Activated CD4-positive, alpha-beta T cell treated with anti-CD3 and anti-CD28 coated beads for 36 hours (primary cell): ENCODE results near the gene ZNF197. TPM values are rescaled to one million over a fixed set of nuclear protein-coding genes. Genes with fewer than 3 reads are reported as not detected.
"Not testable (repeated sequence)": the region's sequence is repeated elsewhere in the genome, so short reads cannot be mapped to it uniquely, and the experiment has no call there.

Source experiments
- ATAC-seq: fragments of 200-7000 bp; cut with Tn5 transposase; one replicate; pipeline ENCODE4 v1.10.0; 2021; ENCODE audit warnings: mild to moderate bottlenecking, moderate library complexity
- CTCF ChIA-PET: fragments of 350-600 bp; sonication (Branson Sonifier 250); formaldehyde crosslinking; loops from one replicate; lab custom pipeline; 2021; ENCODE audit warnings: antibody characterized with exemption; lab: Charles Lee
- POLR2A ChIA-PET: fragments of 350-600 bp; sonication (Branson Sonifier 250); formaldehyde crosslinking; loops from one replicate; lab custom pipeline; 2021; ENCODE audit warnings: antibody characterized with exemption, inconsistent platforms; lab: Charles Lee
- DNase-seq: peaks from one replicate; pipeline ENCODE4 v3.0.0-alpha.2; 2020
- H3K27ac Mint-ChIP-seq: one replicate; pipeline ENCODE4 v1.8.0; 2021; ENCODE audit warnings: mixed read lengths
- H3K27me3 Mint-ChIP-seq: one replicate; pipeline ENCODE4 v1.8.0; 2021; ENCODE audit warnings: mixed read lengths
- H3K36me3 Mint-ChIP-seq: one replicate; pipeline ENCODE4 v1.8.0; 2021; ENCODE audit warnings: low read depth, mixed read lengths
- H3K4me1 Mint-ChIP-seq: one replicate; pipeline ENCODE4 v1.8.0; 2021; ENCODE audit warnings: mixed read lengths
- H3K4me3 Mint-ChIP-seq: one replicate; pipeline ENCODE4 v1.8.0; 2021; ENCODE audit warnings: mild to moderate bottlenecking, moderate library complexity, mixed read lengths
- H3K9me3 Mint-ChIP-seq: one replicate; pipeline ENCODE4 v1.8.0; 2021; ENCODE audit warnings: low read depth, mixed read lengths
- intact Hi-C, 2 experiments: fragments of 100-400 bp; cut with DNase I in 1 of 2; cut with micrococcal nuclease in 1 of 2; formaldehyde crosslinking; loops; one replicate each; pipeline versions ENCODE4 v1.14.2 to v1.15.1; 2022 to 2024; cut with DNase I, micrococcal nuclease
- total RNA-seq, 2 experiments: library from RNA; stranded (reverse); gene quantifications; one replicate each; pipeline ENCODE4 v1.2.3, GENCODE V29; 2021

The ZNF197 gene
- total RNA-seq = 10 to 100 TPM; 10.9 to 11.6 TPM

GRCh38 chr3:44624749-44625480 lies at the start of gene ZNF197:
TSS of gene ZNF197 (plus strand) at chr3:44625036. CDS start at chr3:44629155, 4,119 bp downstream.
- POLR2A ChIA-PET = no interaction called here
- peak within 1 kb of the TSS; percentile 87 for H3K4me3 Mint-ChIP-seq
- H3K9me3 Mint-ChIP-seq = no peaks in the 10 kb centered on the region
- CTCF ChIA-PET = interaction anchor here (1.4 kb wide), 1 partner anchor 92 kb away, joined by 4 read pairs; no protein-coding TSS in a partner anchor
- peaks cover 23% of the 10 kb centered on the region for H3K36me3 Mint-ChIP-seq
- H3K27ac Mint-ChIP-seq = peak within 1 kb of the TSS; percentile 76
- peak; percentile 93 for ATAC-seq
- DNase-seq = peak; percentile 81
- H3K27me3 Mint-ChIP-seq = no peaks in the 10 kb centered on the region
- peaks cover 24% of the 10 kb centered on the region for H3K4me1 Mint-ChIP-seq
- intact Hi-C loops = loop anchor here (1.0 to 5.0 kb wide), 8 partner anchors 23 to 288 kb away; partner anchors contain the start of genes ZNF35 (in 2 of the 2), TCAIM (in 1 of the 2), TMEM42 (in 1 of the 2) and ZKSCAN7 (in 1 of the 2)

- ATAC-seq (no peak), DNase-seq (no peak)
- peaks cover under 1% of the 10 kb centered on the region for H3K27me3 Mint-ChIP-seq
- H3K4me1 Mint-ChIP-seq = no peaks in the 10 kb centered on the region
- intact Hi-C loops = no loop called here
- H3K4me3 Mint-ChIP-seq = no peak overlapping the region
- ChIA-PET CTCF (interaction anchor here (0.6 kb wide), 1 partner anchor 44 kb away, joined by 3 read pairs; no protein-coding TSS in a partner anchor), POLR2A (no interaction called here)
- H3K9me3 Mint-ChIP-seq = peaks cover 29% of the 10 kb centered on the region
- H3K27ac Mint-ChIP-seq = no peak overlapping the region
- H3K36me3 Mint-ChIP-seq = peaks cover 21% of the 10 kb centered on the region
Measured at GRCh38 chr3:44576613-44577012, 48.2 kb upstream of the ZNF197 start.

GRCh38 chr3:44577354-44577952 lies 47.4 kb upstream of the ZNF197 start:
- CTCF ChIA-PET, H3K27me3 Mint-ChIP-seq, POLR2A ChIA-PET, DNase-seq, H3K27ac Mint-ChIP-seq, ATAC-seq, H3K4me1 Mint-ChIP-seq, H3K4me3 Mint-ChIP-seq, intact Hi-C loops: not testable (repeated sequence)
- H3K9me3 Mint-ChIP-seq = peaks cover 25% of the 10 kb centered on the region
- H3K36me3 Mint-ChIP-seq = peaks cover 16% of the 10 kb centered on the region

- H3K27ac Mint-ChIP-seq, H3K4me1 Mint-ChIP-seq, intact Hi-C loops, DNase-seq, ATAC-seq, H3K4me3 Mint-ChIP-seq, CTCF ChIA-PET, POLR2A ChIA-PET, H3K27me3 Mint-ChIP-seq: not testable (repeated sequence)
- Mint-ChIP-seq H3K9me3 (peaks cover 20% of the 10 kb centered on the region), H3K36me3 (peaks cover 12% of the 10 kb centered on the region)
Measured at GRCh38 chr3:44578316-44578715, 46.5 kb upstream of the ZNF197 start.

- ATAC-seq, H3K27me3 Mint-ChIP-seq, intact Hi-C loops, POLR2A ChIA-PET, CTCF ChIA-PET, DNase-seq, H3K4me1 Mint-ChIP-seq, H3K4me3 Mint-ChIP-seq, H3K27ac Mint-ChIP-seq: not testable (repeated sequence)
- H3K36me3 Mint-ChIP-seq = peaks cover 12% of the 10 kb centered on the region
- peaks cover 24% of the 10 kb centered on the region for H3K9me3 Mint-ChIP-seq
Measured at GRCh38 chr3:44578924-44579515, 45.8 kb upstream of the ZNF197 start.

GRCh38 chr3:44579749-44580148 lies 45.1 kb upstream of the ZNF197 start:
- Mint-ChIP-seq H3K27me3 (peaks cover 12% of the 10 kb centered on the region), H3K36me3 (peaks cover 12% of the 10 kb centered on the region), H3K9me3 (peaks cover 22% of the 10 kb centered on the region)
- H3K27ac Mint-ChIP-seq, intact Hi-C loops, ATAC-seq, H3K4me1 Mint-ChIP-seq, POLR2A ChIA-PET, DNase-seq, H3K4me3 Mint-ChIP-seq, CTCF ChIA-PET: not testable (repeated sequence)

GRCh38 chr3:44580971-44581370 lies 43.9 kb upstream of the ZNF197 start:
- intact Hi-C loops, H3K4me3 Mint-ChIP-seq, CTCF ChIA-PET, ATAC-seq, H3K4me1 Mint-ChIP-seq, POLR2A ChIA-PET, H3K27ac Mint-ChIP-seq, DNase-seq: not testable (repeated sequence)
- Mint-ChIP-seq H3K9me3 (peaks cover 20% of the 10 kb centered on the region), H3K27me3 (peaks cover 24% of the 10 kb centered on the region), H3K36me3 (peaks cover 12% of the 10 kb centered on the region)

GRCh38 chr3:44584646-44585501 lies 40.0 kb upstream of the ZNF197 start, which contains the start of gene ZNF660:
TSS of gene ZNF660 (plus strand) at chr3:44584964. CDS start at chr3:44594194, 9,230 bp downstream.
- peak; percentile 13 for DNase-seq
- intact Hi-C loops = no loop called here
- ATAC-seq = peak; percentile 58
- Mint-ChIP-seq H3K27me3 (peaks cover 39% of the 10 kb centered on the region), H3K4me1 (peaks cover 8% of the 10 kb centered on the region), H3K9me3 (peaks cover 23% of the 10 kb centered on the region), H3K4me3 (peak within 1 kb of the TSS; percentile 28), H3K27ac (no peak within 1 kb of the TSS), H3K36me3 (peaks cover 10% of the 10 kb centered on the region)
- CTCF ChIA-PET = no interaction called here
- POLR2A ChIA-PET = interaction anchor here (0.6 kb wide), 1 partner anchor 38 kb away, joined by 3 read pairs; no protein-coding TSS in a partner anchor

- POLR2A ChIA-PET = interaction anchor here (0.6 kb wide), 1 partner anchor 192 kb away, joined by 3 read pairs; no protein-coding TSS in a partner anchor
- intact Hi-C loops = no loop called here
- Mint-ChIP-seq H3K36me3 (no peaks in the 10 kb centered on the region), H3K9me3 (peaks cover 30% of the 10 kb centered on the region), H3K4me3 (no peak overlapping the region), H3K4me1 (no peaks in the 10 kb centered on the region), H3K27me3 (no peaks in the 10 kb centered on the region), H3K27ac (no peak overlapping the region)
- ATAC-seq = no peak
- no peak for DNase-seq
- CTCF ChIA-PET = no interaction called here
Measured at GRCh38 chr3:44596621-44597020, 28.2 kb upstream of the ZNF197 start.

GRCh38 chr3:44601749-44602148 lies 23.1 kb upstream of the ZNF197 start:
- H3K4me1 Mint-ChIP-seq = no peaks in the 10 kb centered on the region
- no peak for DNase-seq
- peaks cover 3% of the 10 kb centered on the region for H3K27me3 Mint-ChIP-seq
- no peak overlapping the region for H3K27ac Mint-ChIP-seq
- no peak overlapping the region for H3K4me3 Mint-ChIP-seq
- CTCF ChIA-PET = no interaction called here
- POLR2A ChIA-PET = no interaction called here
- peaks cover 2% of the 10 kb centered on the region for H3K9me3 Mint-ChIP-seq
- intact Hi-C loops = no loop called here
- ATAC-seq = no peak
- H3K36me3 Mint-ChIP-seq = no peaks in the 10 kb centered on the region
